NOMO-1 treated with DMSO at 0.1 percent for 48 hours (cell line): ENCODE results near the gene NR2C2.
A peak's percentile ranks its signal among the peaks of the same experiment; 100 is the strongest.
"Not testable (repeated sequence)": the region's sequence is repeated elsewhere in the genome, so short reads cannot be mapped to it uniquely, and the experiment has no call there.

Experiments
- DNase-seq: peaks from one replicate; lab custom pipeline; 2025; ENCODE audit not compliant: unreplicated experiment; lab: John Stamatoyannopoulos, UW

Gene NR2C2

GRCh38 chr3:14957153-14957552, 9.8 kb downstream of the NR2C2 start:
- DNase-seq: no peak

GRCh38 chr3:14957925-14958324, 10.5 kb downstream of the NR2C2 start:
- DNase-seq: no peak

- DNase-seq: no peak
Measured at GRCh38 chr3:14959359-14959943, 12.1 kb downstream of the NR2C2 start.

- DNase-seq: no peak
Measured at GRCh38 chr3:14962762-14963161, 15.4 kb downstream of the NR2C2 start.

GRCh38 chr3:14967285-14967684, 19.9 kb downstream of the NR2C2 start:
- DNase-seq: no peak

GRCh38 chr3:14969671-14970070, 22.3 kb downstream of the NR2C2 start:
- no peak for DNase-seq

GRCh38 chr3:14976317-14976716, 28.9 kb downstream of the NR2C2 start:
- no peak for DNase-seq

- DNase-seq: peak; percentile 63
Measured at GRCh38 chr3:14980689-14981088, 33.3 kb downstream of the NR2C2 start.

- no peak for DNase-seq
Measured at GRCh38 chr3:14984581-14985113, 37.3 kb downstream of the NR2C2 start.

GRCh38 chr3:14988988-14989394, 41.6 kb downstream of the NR2C2 start:
- no peak for DNase-seq

GRCh38 chr3:14989943-14990779, 42.8 kb downstream of the NR2C2 start:
- DNase-seq: no peak

- no peak for DNase-seq
Measured at GRCh38 chr3:14990780-14991148, 43.4 kb downstream of the NR2C2 start.

- no peak for DNase-seq
Measured at GRCh38 chr3:14991151-14991742, 43.9 kb downstream of the NR2C2 start.

- no peak for DNase-seq
Measured at GRCh38 chr3:14991818-14992612, 44.6 kb downstream of the NR2C2 start.

GRCh38 chr3:14997941-14998340, 50.6 kb downstream of the NR2C2 start:
- no peak for DNase-seq

- not testable (repeated sequence) for DNase-seq
Measured at GRCh38 chr3:14999182-14999581, 51.8 kb downstream of the NR2C2 start.

GRCh38 chr3:15007681-15008141, 60.3 kb downstream of the NR2C2 start:
- no peak for DNase-seq

GRCh38 chr3:15009167-15009566, 61.8 kb downstream of the NR2C2 start:
- DNase-seq: no peak

- DNase-seq: no peak
Measured at GRCh38 chr3:15010664-15011063, 63.3 kb downstream of the NR2C2 start.

- no peak for DNase-seq
Measured at GRCh38 chr3:15011174-15011573, 63.8 kb downstream of the NR2C2 start.
